B cell (primary cell): ENCODE results near the gene ZWILCH. TPM values are rescaled to one million over a fixed set of nuclear protein-coding genes. Genes with fewer than 3 reads are reported as not detected.

ENCODE experiments used
- ATAC-seq: fragments of 200-7000 bp; cut with Tn5 transposase; one replicate; pipeline ENCODE4 v1.10.0; 2021; ENCODE audit warnings: low read depth, mild to moderate bottlenecking, moderate number of reproducible peaks, moderate library complexity
- CTCF ChIA-PET: fragments of 350-600 bp; sonication (Branson Sonifier 250); formaldehyde crosslinking; loops from one replicate; lab custom pipeline; 2021; ENCODE audit warnings: antibody characterized with exemption, inconsistent platforms; lab: Charles Lee
- POLR2A ChIA-PET: fragments of 350-600 bp; sonication (Branson Sonifier 250); formaldehyde crosslinking; loops from one replicate; lab custom pipeline; 2021; ENCODE audit warnings: antibody characterized with exemption; lab: Charles Lee
- DNase-seq: peaks from one replicate; pipeline ENCODE4 v3.0.0; 2013
- H2AFZ ChIP-seq: 2 replicates; pipeline ENCODE4 v1.6.1; 2012; ENCODE audit warnings: mild to moderate bottlenecking, low read depth, low read length; ENCODE audit not compliant: insufficient read depth, poor library complexity, severe bottlenecking
- H3K27ac ChIP-seq, 2 donors: 1 replicate in 1 of 2; 2 replicates in 1 of 2; pipeline ENCODE4 v1.5.1; 2012 to 2013; ENCODE audit warnings: low read length in 2 of 2, mild to moderate bottlenecking in 2 of 2, moderate library complexity in 1 of 2
- H3K27me3 ChIP-seq, 4 experiments: fragments of 200-600 bp in 1 of 4; sonication (generic) in 1 of 4; replicated peaks in 1 of 4; 1 replicate in 2 of 4; 2 replicates in 2 of 4; pipeline versions ENCODE4 v1.6.1 to v1.7.0; 2013 to 2016; ENCODE audit warnings: low read length in 3 of 4, mild to moderate bottlenecking in 2 of 4, mixed read lengths in 1 of 4, moderate library complexity in 1 of 4; ENCODE audit not compliant: insufficient read depth in 4 of 4, control insufficient read depth in 3 of 4; ENCODE audit errors: control extremely low read depth in 1 of 4
- H3K36me3 ChIP-seq, 2 experiments: replicated peaks in 1 of 2; 1 replicate in 1 of 2; 2 replicates in 1 of 2; pipeline versions ENCODE4 v1.6.1 to v1.7.1; 2013; ENCODE audit warnings: low read length in 1 of 2; ENCODE audit not compliant: insufficient read depth in 2 of 2, control insufficient read depth in 1 of 2; ENCODE audit errors: control extremely low read depth in 1 of 2, extremely low read depth in 1 of 2
- H3K4me1 ChIP-seq, 2 donors: fragments of 200-600 bp in 1 of 2; sonication (generic) in 1 of 2; 1 replicate in 1 of 2; 2 replicates in 1 of 2; pipeline versions ENCODE4 v1.5.1 to v1.6.1; 2013 to 2017; ENCODE audit warnings: low read length in 2 of 2; ENCODE audit not compliant: control insufficient read depth in 2 of 2, insufficient read depth in 2 of 2
- H3K4me2 ChIP-seq: replicated peaks from 2 replicates; pipeline ENCODE3; 2012; ENCODE audit warnings: mild to moderate bottlenecking, low read depth, low read length; ENCODE audit not compliant: poor library complexity, severe bottlenecking
- H3K4me3 ChIP-seq, 5 experiments: fragments of 200-600 bp in 1 of 5; sonication (generic) in 1 of 5; 1 replicate in 3 of 5; 2 replicates in 2 of 5; pipeline versions ENCODE4 v1.5.1 to v1.7.0; 2011 to 2016; ENCODE audit warnings: low read length in 4 of 5, mild to moderate bottlenecking in 4 of 5, low read depth in 2 of 5, control low read depth in 1 of 5, moderate library complexity in 1 of 5; ENCODE audit not compliant: insufficient read depth in 1 of 5; ENCODE audit errors: control extremely low read depth in 1 of 5, extremely low read depth in 1 of 5
- H3K79me2 ChIP-seq: fragments of 200-600 bp; sonication (generic); one replicate; pipeline ENCODE4 v1.6.0; 2016; ENCODE audit warnings: low read length; ENCODE audit not compliant: control insufficient read depth, insufficient read depth
- H3K9ac ChIP-seq: fragments of 200-600 bp; sonication (generic); 2 replicates; pipeline ENCODE4 v1.6.1; 2017; ENCODE audit warnings: mild to moderate bottlenecking, low read length, moderate library complexity
- H3K9me3 ChIP-seq, 3 donors: one replicate each; pipeline versions ENCODE4 v1.6.1 to v1.7.1; 2013; ENCODE audit warnings: low read length in 2 of 3; ENCODE audit not compliant: control insufficient read depth in 2 of 3, insufficient read depth in 1 of 3; ENCODE audit errors: control extremely low read depth in 1 of 3
- H4K20me1 ChIP-seq: 2 replicates; pipeline ENCODE4 v1.6.0; 2012; ENCODE audit warnings: mild to moderate bottlenecking, low read length; ENCODE audit not compliant: insufficient read depth, control insufficient read depth, poor library complexity, severe bottlenecking
- H3K27ac Mint-ChIP-seq: one replicate; pipeline ENCODE4 v1.8.0; 2021; ENCODE audit warnings: mixed read lengths
- H3K27me3 Mint-ChIP-seq: one replicate; pipeline ENCODE4 v1.8.0; 2021; ENCODE audit warnings: mixed read lengths
- H3K4me1 Mint-ChIP-seq: one replicate; pipeline ENCODE4 v1.8.0; 2021; ENCODE audit warnings: mixed read lengths
- H3K4me3 Mint-ChIP-seq: one replicate; pipeline ENCODE4 v1.8.0; 2021; ENCODE audit warnings: mixed read lengths
- H3K9me3 Mint-ChIP-seq: one replicate; pipeline ENCODE4 v1.8.0; 2022; ENCODE audit warnings: mixed read lengths; ENCODE audit not compliant: insufficient read depth
- CTCF ChIP-seq: fragments of 200-600 bp; IDR thresholded peaks from one replicate; pipeline ENCODE4 v1.8.0; 2022; ENCODE audit warnings: antibody characterized with exemption, mild to moderate bottlenecking
- EZH2 ChIP-seq: IDR thresholded peaks from 2 replicates; pipeline ENCODE4 v1.6.1; 2012; ENCODE audit warnings: borderline replicate concordance, low read depth, mild to moderate bottlenecking, moderate library complexity, low read length; ENCODE audit not compliant: insufficient read depth, poor library complexity, severe bottlenecking
- WGBS: methylation state at CpG from one replicate; pipeline ENCODE4 v1.1.5; 2013; ENCODE audit warnings: missing lambda C conversion rate; ENCODE audit not compliant: insufficient coverage; 5-methylcytosine and 5-hydroxymethylcytosine counted together
- intact Hi-C: fragments of 100-400 bp; cut with micrococcal nuclease; formaldehyde crosslinking; loops from one replicate; pipeline ENCODE4 v1.10.0; 2022
- polyA plus RNA-seq: library from polyadenylated mRNA; depleted of rRNA; stranded (reverse); fragments of >200 nt; gene quantifications from 2 replicates; pipeline ENCODE4 v1.2.3, GENCODE V29; 2012
- total RNA-seq, 2 donors: library from RNA; stranded (reverse); fragments of 120-200 nt in 1 of 2; gene quantifications; 1 replicate in 1 of 2; 2 replicates in 1 of 2; pipeline versions ENCODE4 v1.2.3 to v1.2.4, GENCODE V29; 2013 to 2022

The ZWILCH gene
- total and polyA plus RNA-seq, 2 donors (not counting 1 experiment from before 2014, with no cell fraction given) = 2.8 to 11.3 TPM

DNA sequence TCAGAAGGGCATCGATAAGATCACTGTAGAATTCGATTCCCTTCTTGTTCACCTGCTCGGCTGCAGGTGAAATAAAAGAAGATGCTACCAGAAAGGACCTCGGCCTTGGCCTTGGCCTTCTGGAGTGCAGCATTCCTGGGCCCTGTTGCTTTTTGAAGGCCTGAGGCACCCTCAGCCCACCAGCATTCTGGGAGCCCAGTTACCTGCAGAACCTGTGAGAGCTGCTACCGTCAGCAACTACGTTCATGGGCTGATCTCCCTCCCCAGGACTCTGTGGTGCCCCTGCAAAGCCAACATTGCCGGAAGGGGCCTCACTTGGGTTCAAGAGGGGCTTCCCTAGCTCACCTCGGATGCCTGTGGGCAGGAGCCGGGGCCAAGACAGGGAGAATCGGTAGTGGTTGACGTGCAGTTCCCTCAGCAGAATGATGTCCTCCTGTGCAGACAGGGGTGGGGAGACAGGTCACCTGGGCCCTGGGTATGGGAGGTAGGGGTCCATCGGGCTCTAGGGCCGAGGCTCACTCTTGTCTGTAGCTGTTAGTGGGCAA lies 58.5 kb downstream of the ZWILCH start:
- no peaks in the 10 kb centered on the region for H3K27me3 Mint-ChIP-seq
- Histone ChIP-seq H4K20me1 (no peaks in the 10 kb centered on the region), H3K27me3 (no peaks in the 10 kb centered on the region), H2AFZ (no peak overlapping the region), H3K79me2 (no peaks in the 10 kb centered on the region), H3K9me3 (no peaks in the 10 kb centered on the region), H3K36me3 (no peaks in the 10 kb centered on the region), H3K27ac (no peak overlapping the region), H3K9ac (no peak overlapping the region), H3K4me2 (no peak overlapping the region), H3K4me1 (peaks cover 5 to 6% of the 10 kb centered on the region in 2 donors), H3K4me3 (no peak overlapping the region)
- H3K9me3 Mint-ChIP-seq = no peaks in the 10 kb centered on the region
- ChIA-PET CTCF (no interaction called here), POLR2A (no interaction called here)
- ATAC-seq = no peak
- H3K4me3 Mint-ChIP-seq = no peak overlapping the region
- TF ChIP-seq CTCF = no peak
- TF ChIP-seq EZH2 = no peak
- 93% methylated on average over 13 of the region's 13 CpGs for WGBS
- intact Hi-C loops = no loop called here
- no peak for DNase-seq
- H3K27ac Mint-ChIP-seq = no peak overlapping the region
- H3K4me1 Mint-ChIP-seq = peaks cover 5% of the 10 kb centered on the region

GRCh38 chr15:66564136-66565041 lies 59.3 kb downstream of the ZWILCH start:
- H3K4me1 Mint-ChIP-seq = peaks cover 5% of the 10 kb centered on the region
- DNase-seq = no peak
- CTCF ChIA-PET = no interaction called here
- H3K27me3 Mint-ChIP-seq = no peaks in the 10 kb centered on the region
- H3K9ac ChIP-seq = no peak overlapping the region
- no peak overlapping the region for H3K4me3 ChIP-seq
- H3K4me1 ChIP-seq = peaks cover 5 to 6% of the 10 kb centered on the region in 2 donors
- POLR2A ChIA-PET = no interaction called here
- no peak overlapping the region for H3K4me2 ChIP-seq
- H3K27me3 ChIP-seq = no peaks in the 10 kb centered on the region
- TF ChIP-seq CTCF = no peak
- no peak for TF ChIP-seq EZH2
- ATAC-seq = no peak
- H3K36me3 ChIP-seq = no peaks in the 10 kb centered on the region
- intact Hi-C loops = no loop called here
- no peaks in the 10 kb centered on the region for H3K79me2 ChIP-seq
- H2AFZ ChIP-seq = no peak overlapping the region
- WGBS = 92% methylated on average over 15 of the region's 18 CpGs
- H3K4me3 Mint-ChIP-seq = no peak overlapping the region
- H4K20me1 ChIP-seq = no peaks in the 10 kb centered on the region
- no peak overlapping the region for H3K27ac Mint-ChIP-seq
- no peaks in the 10 kb centered on the region for H3K9me3 Mint-ChIP-seq
- H3K27ac ChIP-seq = no peak overlapping the region
- H3K9me3 ChIP-seq = no peaks in the 10 kb centered on the region
